Activated T-cell treated with anti-CD3 and anti-CD28 coated beads, Interleukin-2, amount 50 U/mL, for 72 hours (primary cell): ENCODE results near the gene ARMC3. TPM values are rescaled to one million over a fixed set of nuclear protein-coding genes. Genes with fewer than 3 reads are reported as not detected.

Experiments
- ATAC-seq, 2 donors: fragments of 150-1000 bp; cut with Tn5 transposase; replicated peaks in 1 of 2; 2 replicates each; pipeline ENCODE4 v1.10.0; 2021; ENCODE audit warnings: moderate library complexity in 2 of 2, mild to moderate bottlenecking in 1 of 2
- DNase-seq, 2 donors: peaks; one replicate each; pipeline ENCODE4 v3.0.0; 2021 to 2022; ENCODE audit warnings: mixed read lengths in 1 of 2
- H3K27ac Mint-ChIP-seq: one replicate; pipeline ENCODE4 v1.8.0; 2022; ENCODE audit warnings: mild to moderate bottlenecking, moderate library complexity, mixed read lengths
- H3K27me3 Mint-ChIP-seq: one replicate; pipeline ENCODE4 v1.8.0; 2022; ENCODE audit warnings: low read depth, mixed read lengths
- H3K36me3 Mint-ChIP-seq, 2 donors: one replicate each; pipeline ENCODE4 v1.8.0; 2022; ENCODE audit warnings: mixed read lengths in 2 of 2, mild to moderate bottlenecking in 1 of 2; ENCODE audit not compliant: insufficient read depth in 2 of 2
- H3K4me1 Mint-ChIP-seq: one replicate; pipeline ENCODE4 v1.8.0; 2022; ENCODE audit warnings: low read depth, mixed read lengths
- H3K4me3 Mint-ChIP-seq, 2 donors: one replicate each; pipeline ENCODE4 v1.8.0; 2022; ENCODE audit warnings: mild to moderate bottlenecking in 2 of 2, mixed read lengths in 2 of 2, moderate library complexity in 2 of 2
- H3K9me3 Mint-ChIP-seq, 2 donors: one replicate each; pipeline ENCODE4 v1.8.0; 2022; ENCODE audit warnings: mixed read lengths in 2 of 2
- total RNA-seq, 2 donors: library from RNA; stranded (reverse); gene quantifications; one replicate each; pipeline ENCODE4 v1.2.3, GENCODE V29; 2022

The ARMC3 gene
- total RNA-seq, 2 donors from 2014 or later: not detected

DNA sequence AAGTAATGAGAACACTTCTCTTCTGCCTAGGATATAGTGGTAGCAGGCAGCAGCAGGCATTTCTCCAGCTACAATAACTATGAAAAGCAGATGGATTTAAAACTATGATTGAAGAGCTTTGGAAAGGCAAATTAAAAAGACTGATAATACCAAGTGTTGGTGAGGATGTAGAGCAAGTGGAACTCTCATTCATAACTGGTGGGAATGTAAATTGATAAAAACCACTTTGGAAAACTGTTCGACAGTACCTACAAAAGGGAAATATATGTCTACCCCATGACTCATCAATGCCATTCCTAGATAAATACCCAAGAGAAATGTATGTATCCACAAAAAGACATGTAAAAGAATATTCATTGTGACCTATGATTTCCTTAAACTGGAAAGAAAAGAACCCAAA lies 14.6 kb downstream of the ARMC3 start:
- H3K4me1 Mint-ChIP-seq: peaks cover 13% of the 10 kb centered on the region
- no peak overlapping the region for H3K4me3 Mint-ChIP-seq
- peaks cover 5 to 7% of the 10 kb centered on the region in 2 donors for H3K36me3 Mint-ChIP-seq
- ATAC-seq (no peak), DNase-seq (no peak)
- H3K27me3 Mint-ChIP-seq: no peaks in the 10 kb centered on the region
- H3K27ac Mint-ChIP-seq: no peak overlapping the region
- peaks cover 4 to 5% of the 10 kb centered on the region in 2 donors for H3K9me3 Mint-ChIP-seq

DNA sequence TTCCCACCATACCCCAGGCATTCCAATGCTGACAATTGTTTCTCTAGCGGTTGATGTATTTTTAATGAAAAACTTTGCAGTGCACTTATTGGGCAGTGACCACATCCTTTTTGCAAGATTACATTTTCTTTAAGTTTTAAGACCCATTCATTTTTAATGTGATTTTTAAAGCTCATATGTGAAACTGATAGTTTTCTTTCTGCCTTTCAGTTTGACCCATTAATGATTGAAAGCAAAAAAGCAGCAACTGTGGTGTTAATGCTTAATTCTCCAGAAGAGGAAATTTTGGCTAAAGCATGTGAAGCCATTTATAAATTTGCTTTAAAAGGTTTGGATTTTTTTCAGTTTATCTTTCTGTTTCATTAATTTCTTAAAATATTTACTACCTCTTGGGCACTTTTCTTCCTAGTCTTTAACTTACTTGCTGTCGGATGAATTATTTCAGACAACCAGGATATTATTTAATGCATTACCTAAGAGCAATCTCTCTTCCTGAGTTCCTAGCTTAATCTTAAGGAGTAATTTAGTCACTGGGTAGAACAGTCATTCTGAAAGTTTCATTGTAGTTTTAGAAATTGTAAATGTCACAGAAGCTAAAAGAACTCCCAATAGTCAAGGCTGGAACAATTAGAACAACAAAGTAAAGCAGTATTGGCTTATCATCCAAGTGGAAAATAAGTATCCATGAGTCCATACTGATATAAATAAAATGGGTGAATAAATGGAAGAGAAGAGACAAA lies 18.3 kb downstream of the ARMC3 start:
- peak overlapping the region in 1 of 2 donors; percentile 71 for H3K4me3 Mint-ChIP-seq
- H3K4me1 Mint-ChIP-seq: peaks cover 13% of the 10 kb centered on the region
- no peaks in the 10 kb centered on the region for H3K27me3 Mint-ChIP-seq
- H3K36me3 Mint-ChIP-seq: peaks cover 15 to 16% of the 10 kb centered on the region in 2 donors
- ATAC-seq (no peak), DNase-seq (no peak)
- peaks cover 11 to 13% of the 10 kb centered on the region in 2 donors for H3K9me3 Mint-ChIP-seq
- peak overlapping the region; percentile 83 for H3K27ac Mint-ChIP-seq

DNA sequence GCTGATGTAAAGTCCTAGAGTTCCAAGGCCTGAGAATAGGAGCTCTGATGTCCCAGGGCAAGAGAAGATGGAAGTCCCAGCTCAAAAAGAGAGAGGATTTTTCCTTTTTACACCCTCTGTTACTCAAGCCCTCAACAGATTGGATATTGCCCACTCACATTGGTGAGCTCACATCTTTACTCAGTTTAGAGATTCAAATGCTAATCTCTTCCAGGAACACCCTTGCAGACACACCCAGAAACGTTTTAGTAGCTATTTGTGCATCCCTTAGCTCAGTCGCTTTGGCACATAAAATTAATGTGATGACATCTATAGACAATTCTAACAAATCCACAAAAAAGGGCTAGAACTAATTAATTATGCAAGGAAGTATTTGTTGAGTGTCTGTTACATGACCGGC lies 27.1 kb downstream of the ARMC3 start:
- Mint-ChIP-seq H3K27ac (no peak overlapping the region), H3K4me1 (no peaks in the 10 kb centered on the region), H3K9me3 (peaks cover 0 to 2% of the 10 kb centered on the region in 2 donors), H3K36me3 (no peaks in the 10 kb centered on the region), H3K4me3 (no peak overlapping the region), H3K27me3 (no peaks in the 10 kb centered on the region)
- ATAC-seq (no peak), DNase-seq (no peak)

DNA sequence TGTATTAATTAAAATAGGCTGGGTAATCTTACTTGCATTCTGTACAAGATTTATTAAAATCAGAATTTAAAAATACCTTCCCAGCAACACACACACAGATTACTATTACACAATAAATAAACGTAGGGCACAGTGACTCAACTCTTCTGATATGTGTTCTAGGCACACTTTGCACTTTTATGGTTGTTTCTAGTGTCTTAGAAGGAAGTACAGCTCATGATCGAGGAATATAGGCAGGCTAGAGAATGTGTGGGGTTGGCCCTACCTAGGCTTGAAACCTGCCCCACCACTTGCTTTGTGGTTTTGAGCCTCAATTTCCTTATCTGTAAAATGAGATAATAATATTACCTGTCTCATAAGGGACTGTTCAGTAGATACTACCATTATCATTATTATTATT lies 30.5 kb downstream of the ARMC3 start:
- no peak overlapping the region for H3K4me3 Mint-ChIP-seq
- no peaks in the 10 kb centered on the region for H3K4me1 Mint-ChIP-seq

DNA sequence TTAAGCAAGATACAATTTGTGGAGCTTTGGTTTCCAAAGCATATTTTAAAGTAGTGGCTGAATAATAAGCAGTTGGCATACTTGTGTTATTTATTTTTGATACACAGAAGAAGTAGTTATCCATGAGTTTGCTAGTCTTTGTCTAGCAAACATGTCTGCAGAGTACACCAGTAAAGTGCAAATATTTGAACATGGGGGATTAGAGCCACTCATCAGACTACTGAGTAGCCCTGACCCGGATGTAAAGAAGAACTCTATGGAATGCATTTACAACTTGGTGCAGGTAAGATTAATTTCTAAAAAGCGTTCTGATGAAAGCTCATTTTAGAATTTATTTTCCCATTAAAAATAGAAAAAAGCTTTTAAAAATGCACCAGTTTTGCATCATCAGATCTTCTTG lies 31.4 kb downstream of the ARMC3 start:
- Mint-ChIP-seq H3K27me3 (no peaks in the 10 kb centered on the region), H3K27ac (no peak overlapping the region), H3K9me3 (no peaks in the 10 kb centered on the region), H3K4me1 (no peaks in the 10 kb centered on the region), H3K4me3 (no peak overlapping the region), H3K36me3 (no peaks in the 10 kb centered on the region)
- DNase-seq (no peak), ATAC-seq (no peak)

More for the DNA sequence above, 30.5 kb downstream of the ARMC3 start:
- ATAC-seq: no peak
- Mint-ChIP-seq H3K27ac (no peak overlapping the region), H3K9me3 (no peaks in the 10 kb centered on the region), H3K36me3 (no peaks in the 10 kb centered on the region), H3K27me3 (no peaks in the 10 kb centered on the region)
- DNase-seq: no peak

DNA sequence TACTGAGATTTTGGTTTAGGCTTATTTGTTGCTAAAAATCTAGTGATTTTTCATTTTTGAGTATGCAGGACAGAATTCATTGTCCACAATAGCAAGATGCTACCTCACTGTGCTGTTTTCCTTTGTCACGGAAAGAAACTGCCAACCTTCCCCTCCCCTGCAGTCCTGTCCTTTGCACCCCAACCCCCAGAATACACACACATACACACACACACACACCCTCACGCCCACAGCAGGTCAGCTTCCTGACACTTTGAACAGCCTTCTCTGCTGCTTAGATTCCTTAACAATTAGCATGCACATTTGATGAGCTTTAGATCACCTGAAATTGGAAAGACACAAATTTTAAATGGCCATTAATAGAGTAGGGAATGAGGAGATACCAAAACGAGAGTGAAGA lies 32.1 kb downstream of the ARMC3 start:
- H3K4me3 Mint-ChIP-seq: no peak overlapping the region
- ATAC-seq: no peak
- no peak overlapping the region for H3K27ac Mint-ChIP-seq
- H3K9me3 Mint-ChIP-seq: no peaks in the 10 kb centered on the region
- no peaks in the 10 kb centered on the region for H3K4me1 Mint-ChIP-seq
- DNase-seq: no peak
- H3K27me3 Mint-ChIP-seq: no peaks in the 10 kb centered on the region
- H3K36me3 Mint-ChIP-seq: no peaks in the 10 kb centered on the region

DNA sequence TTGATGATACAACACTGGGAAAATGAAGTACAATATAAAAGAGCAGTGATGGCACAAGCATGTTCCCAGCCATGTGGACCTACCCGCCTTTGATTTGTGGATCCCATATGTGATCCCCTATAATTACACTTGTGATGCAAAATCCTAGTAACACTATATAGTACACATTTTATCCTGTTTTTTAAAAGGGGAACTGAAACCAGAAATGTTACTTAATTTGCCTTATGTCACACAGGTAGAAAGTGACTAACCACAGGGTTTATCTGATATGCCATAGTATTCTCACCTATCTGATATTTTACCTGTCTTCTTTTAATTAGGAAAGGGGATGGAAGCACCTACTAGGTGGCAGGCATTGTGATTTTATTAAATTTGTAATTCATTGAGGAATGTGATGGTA lies 35.0 kb downstream of the ARMC3 start:
- H3K27ac Mint-ChIP-seq: no peak overlapping the region
- no peak for DNase-seq
- ATAC-seq: no peak
- no peaks in the 10 kb centered on the region for H3K9me3 Mint-ChIP-seq
- no peaks in the 10 kb centered on the region for H3K36me3 Mint-ChIP-seq
- H3K4me1 Mint-ChIP-seq: no peaks in the 10 kb centered on the region
- H3K4me3 Mint-ChIP-seq: no peak overlapping the region
- H3K27me3 Mint-ChIP-seq: no peaks in the 10 kb centered on the region

DNA sequence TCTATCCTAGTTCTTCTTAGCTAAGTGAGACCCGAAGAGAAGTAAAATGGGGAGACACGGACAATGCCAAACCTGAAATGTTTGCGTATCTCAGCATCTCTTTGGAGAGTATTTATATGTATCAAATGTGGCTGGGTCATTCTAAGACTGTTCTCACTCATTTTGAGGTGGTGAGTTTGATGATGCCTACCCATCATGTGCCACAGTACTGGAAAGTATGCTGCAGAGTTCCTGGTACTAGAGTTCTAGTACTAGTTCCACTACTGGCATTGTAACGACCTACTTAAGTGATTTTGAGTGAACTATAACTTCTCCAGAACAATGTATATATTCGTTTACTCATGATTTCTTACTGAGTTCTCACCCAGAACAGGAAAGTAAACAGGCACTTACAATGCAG lies 41.9 kb downstream of the ARMC3 start:
- DNase-seq (no peak), ATAC-seq (peak in 1 of 2 donors; percentile 62)
- H3K27ac Mint-ChIP-seq: peak overlapping the region; percentile 46
- H3K4me3 Mint-ChIP-seq: no peak overlapping the region
- no peaks in the 10 kb centered on the region for H3K36me3 Mint-ChIP-seq
- no peaks in the 10 kb centered on the region for H3K9me3 Mint-ChIP-seq
- H3K27me3 Mint-ChIP-seq: no peaks in the 10 kb centered on the region
- no peaks in the 10 kb centered on the region for H3K4me1 Mint-ChIP-seq

DNA sequence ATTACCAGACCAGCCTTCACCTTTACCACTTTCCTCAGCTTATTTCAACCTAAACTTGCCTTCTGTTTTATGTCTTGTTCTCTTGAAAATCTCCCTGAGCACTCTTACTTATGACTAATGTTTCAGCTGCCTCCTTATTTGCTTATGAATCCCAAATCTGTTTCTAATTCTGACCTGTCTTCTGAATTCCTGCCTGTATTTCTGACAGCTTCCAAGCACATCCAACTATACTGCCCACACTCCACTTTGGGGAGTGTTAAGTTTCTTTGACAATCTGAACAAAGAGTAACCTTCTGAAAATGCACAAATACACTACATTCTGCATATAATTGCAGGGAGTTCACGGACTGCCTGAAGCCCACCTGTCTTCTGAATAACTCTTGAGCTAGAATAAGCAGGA lies 48.7 kb downstream of the ARMC3 start:
- Mint-ChIP-seq H3K27me3 (peaks cover 7% of the 10 kb centered on the region), H3K4me3 (no peak overlapping the region), H3K36me3 (no peaks in the 10 kb centered on the region), H3K4me1 (no peaks in the 10 kb centered on the region), H3K9me3 (no peaks in the 10 kb centered on the region), H3K27ac (no peak overlapping the region)
- no peak for DNase-seq
- no peak for ATAC-seq

DNA sequence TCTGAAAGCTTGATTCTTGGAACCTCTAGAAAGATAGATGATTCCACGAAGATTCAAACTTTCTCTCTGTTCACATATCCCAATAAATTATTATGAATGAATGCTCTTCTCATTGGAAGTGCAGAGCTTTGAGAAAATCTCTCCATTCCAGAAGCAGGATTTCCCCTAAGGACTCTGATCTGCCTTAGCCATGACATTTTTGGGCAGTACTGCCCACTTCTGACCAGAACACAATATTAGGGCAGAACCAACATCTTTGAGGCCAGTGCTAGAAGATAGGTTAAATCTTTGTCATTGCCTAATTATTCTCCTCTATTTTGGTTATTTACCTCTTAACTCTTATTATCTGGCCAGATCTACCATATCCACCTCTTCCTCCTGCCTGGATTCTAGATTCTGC lies 49.9 kb downstream of the ARMC3 start:
- no peaks in the 10 kb centered on the region for H3K36me3 Mint-ChIP-seq
- no peak overlapping the region for H3K27ac Mint-ChIP-seq
- DNase-seq (no peak), ATAC-seq (no peak)
- no peaks in the 10 kb centered on the region for H3K9me3 Mint-ChIP-seq
- peaks cover 7% of the 10 kb centered on the region for H3K27me3 Mint-ChIP-seq
- H3K4me3 Mint-ChIP-seq: no peak overlapping the region
- no peaks in the 10 kb centered on the region for H3K4me1 Mint-ChIP-seq

DNA sequence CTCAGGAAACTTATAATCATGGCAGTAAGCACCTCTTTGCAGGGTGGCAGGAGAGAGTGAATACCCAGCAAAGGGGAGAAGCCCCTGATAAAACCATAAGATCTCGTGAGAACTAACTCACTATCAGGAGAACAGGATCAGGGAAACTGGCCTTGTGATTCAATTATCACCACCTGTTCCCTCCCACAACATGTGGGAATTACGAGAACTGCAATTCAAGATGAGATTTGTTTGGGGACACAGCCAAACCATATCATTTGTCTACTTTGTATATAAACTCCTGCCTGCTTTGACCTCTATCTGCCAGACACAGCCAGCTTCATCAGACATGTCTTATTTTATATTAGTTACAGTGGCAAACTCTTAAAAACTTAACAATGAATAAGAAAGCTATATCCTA lies 50.4 kb downstream of the ARMC3 start:
- no peak for DNase-seq
- ATAC-seq: no peak
- no peak overlapping the region for H3K4me3 Mint-ChIP-seq
- H3K36me3 Mint-ChIP-seq: no peaks in the 10 kb centered on the region
- H3K27ac Mint-ChIP-seq: no peak overlapping the region
- H3K27me3 Mint-ChIP-seq: peaks cover 7% of the 10 kb centered on the region
- no peaks in the 10 kb centered on the region for H3K4me1 Mint-ChIP-seq
- no peaks in the 10 kb centered on the region for H3K9me3 Mint-ChIP-seq

DNA sequence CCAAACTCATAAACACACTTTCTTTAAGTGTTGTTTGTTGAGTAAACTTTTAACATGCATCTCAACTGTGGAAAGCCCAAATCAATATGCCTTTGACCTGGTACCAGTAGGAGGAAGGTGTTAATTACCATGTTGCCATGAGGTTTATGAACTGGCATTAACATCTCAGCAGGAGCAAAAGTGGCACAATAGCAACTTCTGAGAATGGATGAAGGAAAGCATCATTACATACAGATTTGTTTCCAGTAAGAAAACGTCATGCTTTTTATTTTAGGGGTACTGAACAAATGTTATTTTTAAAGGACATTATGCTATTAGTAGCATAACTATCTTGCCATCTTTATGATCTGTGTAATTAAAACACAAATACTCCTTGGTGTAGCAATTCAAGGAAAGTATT lies 51.1 kb downstream of the ARMC3 start:
- no peaks in the 10 kb centered on the region for H3K4me1 Mint-ChIP-seq
- no peaks in the 10 kb centered on the region for H3K9me3 Mint-ChIP-seq
- DNase-seq (no peak), ATAC-seq (no peak)
- H3K27ac Mint-ChIP-seq: no peak overlapping the region
- no peak overlapping the region for H3K4me3 Mint-ChIP-seq
- peaks cover 7% of the 10 kb centered on the region for H3K27me3 Mint-ChIP-seq
- H3K36me3 Mint-ChIP-seq: no peaks in the 10 kb centered on the region

DNA sequence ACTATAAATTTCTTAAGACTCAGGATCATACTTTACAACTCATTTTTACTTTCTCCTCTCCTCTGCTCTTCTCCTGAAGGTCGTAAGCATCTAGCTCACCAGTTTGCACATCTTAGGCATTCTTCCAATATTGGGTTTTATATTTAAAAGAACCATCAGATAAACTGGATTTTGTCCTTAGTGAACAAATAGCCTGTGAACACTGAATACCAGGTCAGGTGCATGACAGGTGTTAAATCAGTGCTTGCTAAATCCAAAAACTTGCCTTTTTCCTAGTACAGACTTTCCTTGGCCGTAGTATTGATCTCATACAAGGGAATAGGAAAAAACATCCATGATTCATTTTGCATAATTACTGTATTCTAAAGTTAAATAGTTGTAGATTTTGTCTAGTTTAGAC lies 53.0 kb downstream of the ARMC3 start:
- Mint-ChIP-seq H3K27me3 (peaks cover 7% of the 10 kb centered on the region), H3K9me3 (no peaks in the 10 kb centered on the region), H3K36me3 (no peaks in the 10 kb centered on the region), H3K27ac (no peak overlapping the region), H3K4me1 (no peaks in the 10 kb centered on the region), H3K4me3 (no peak overlapping the region)
- ATAC-seq (no peak), DNase-seq (no peak)

DNA sequence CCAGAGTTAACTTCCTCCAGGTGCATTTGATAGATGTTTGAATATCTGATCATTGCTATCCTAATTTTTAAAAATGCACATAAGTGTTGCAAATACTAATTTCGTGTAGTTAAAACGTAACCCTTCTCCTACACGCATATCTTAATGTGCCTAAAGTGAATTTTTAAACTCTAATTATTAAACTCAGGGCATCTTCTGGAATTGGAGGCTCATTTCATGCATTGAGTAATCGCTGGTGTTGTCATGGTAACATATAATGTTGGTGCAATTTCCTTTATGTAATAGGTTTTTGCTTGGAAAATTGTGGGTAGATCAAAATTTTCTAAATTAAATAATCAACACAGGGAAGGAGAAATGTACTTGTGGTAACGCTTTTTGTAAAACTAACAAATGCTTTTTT lies 56.2 kb downstream of the ARMC3 start:
- DNase-seq (no peak), ATAC-seq (no peak)
- Mint-ChIP-seq H3K4me3 (no peak overlapping the region), H3K36me3 (no peaks in the 10 kb centered on the region), H3K27ac (no peak overlapping the region), H3K9me3 (no peaks in the 10 kb centered on the region), H3K27me3 (no peaks in the 10 kb centered on the region), H3K4me1 (peaks cover 10% of the 10 kb centered on the region)
